H1 (cell line): ENCODE measurements around the gene AOPEP. TPM values are rescaled to one million over a fixed set of nuclear protein-coding genes. Genes with fewer than 3 reads are reported as not detected.

Source experiments
- KDM5A ChIP-seq: fragments of 200-600 bp; IDR thresholded peaks from 2 replicates; pipeline ENCODE4 v1.7.1; 2012; ENCODE audit warnings: mild to moderate bottlenecking, low read length, inconsistent platforms, mixed read lengths
- SRF ChIP-seq: IDR thresholded peaks from 2 replicates; pipeline ENCODE4 v1.6.1; 2011; ENCODE audit warnings: mild to moderate bottlenecking, low read depth, low read length, moderate library complexity
- polyA plus RNA-seq, 7 experiments: library from polyadenylated mRNA; depleted of rRNA in 3 of 7; stranded (reverse) in 5 of 7; unstranded in 2 of 7; fragments of >200 nt in 5 of 7; fragments of 200-250 nt in 2 of 7; gene quantifications; 1 replicate in 5 of 7; 2 replicates in 1 of 7; 4 replicates in 1 of 7; pipeline versions ENCODE4 v1.2.1 to v1.2.3, GENCODE V29; 2011 to 2013; ENCODE audit warnings: missing spikeins in 2 of 7, mixed read lengths in 2 of 7
- total RNA-seq: library from RNA; stranded (reverse); fragmentation: NEBNext Ultra II Directional; extraction: Animal tissue kit (Norgen Biotek cat#: 25700); gene quantifications from 2 replicates; pipeline ENCODE4 v1.2.1, GENCODE V29; 2021

AOPEP gene
- total and polyA plus RNA-seq, 2 of the 8 experiments (the other 6 are each of a cell fraction or from before 2014, with no cell fraction given) = 6.1 to 14.3 TPM

- no peak for TF ChIP-seq SRF
- no peak for TF ChIP-seq KDM5A
Measured at GRCh38 chr9:95107976-95108375, 381.5 kb downstream of the AOPEP start (continued).
